Endothelial cell of umbilical vein (primary cell): Measurements from ENCODE around the gene LGALSL. TPM values are rescaled to one million over a fixed set of nuclear protein-coding genes. Genes with fewer than 3 reads are reported as not detected.

Source experiments
- BruUV-seq: library from RNA; stranded (reverse); fragments of 400-500 nt; replicated peaks from 2 replicates; lab custom pipeline; 2021; lab: Mats Ljungman, UMichigan
- CTCF ChIA-PET: fragments of 300-600, 350-600 bp; sonication (Branson Sonifier 250); formaldehyde crosslinking; loops from one replicate; lab custom pipeline; 2021; ENCODE audit warnings: antibody characterized with exemption, inconsistent platforms; lab: Charles Lee
- POLR2A ChIA-PET: fragments of 300-600, 350-600 bp; sonication (Branson Sonifier 250); formaldehyde crosslinking; loops from one replicate; lab custom pipeline; 2021; ENCODE audit warnings: antibody characterized with exemption, inconsistent platforms; lab: Charles Lee
- DNase-seq: peaks from one replicate; pipeline ENCODE4 v3.0.0-alpha.2; 2011; ENCODE audit warnings: low read depth, low spot score
- FAIRE-seq: peaks from 2 replicates; lab custom pipeline; 2011; peaks lifted over from hg19 to GRCh38; lab: Jason Lieb, UNC
- H2AFZ ChIP-seq: 2 replicates; pipeline ENCODE4 v1.6.0; 2012; ENCODE audit warnings: low read depth, low read length, control low read depth, inconsistent platforms
- H3K27ac ChIP-seq: 2 replicates; pipeline ENCODE4 v1.5.1; 2011; ENCODE audit warnings: low read depth, mild to moderate bottlenecking, control low read depth, low read length, moderate library complexity; ENCODE audit not compliant: insufficient read depth
- H3K27me3 ChIP-seq, 2 experiments: 2 replicates each; pipeline versions ENCODE4 v1.6.0 to v1.6.1; 2011; ENCODE audit warnings: low read length in 2 of 2, mixed read lengths in 1 of 2; ENCODE audit not compliant: control insufficient read depth in 2 of 2, insufficient read depth in 2 of 2
- H3K36me3 ChIP-seq, 2 experiments: 2 replicates in 1 of 2; 3 replicates in 1 of 2; pipeline ENCODE4 v1.5.1; 2011; ENCODE audit warnings: low read length in 2 of 2, mild to moderate bottlenecking in 1 of 2, moderate library complexity in 1 of 2; ENCODE audit not compliant: control insufficient read depth in 2 of 2, insufficient read depth in 2 of 2; ENCODE audit errors: extremely low read depth in 1 of 2
- H3K4me1 ChIP-seq: 3 replicates; pipeline ENCODE4 v1.5.1; 2011; ENCODE audit warnings: mild to moderate bottlenecking, low read length; ENCODE audit not compliant: control insufficient read depth, insufficient read depth; ENCODE audit errors: extremely low read depth
- H3K4me2 ChIP-seq: 2 replicates; pipeline ENCODE4 v1.6.1; 2011; ENCODE audit warnings: low read length, control low read depth, mixed read lengths; ENCODE audit not compliant: insufficient read depth
- H3K4me3 ChIP-seq, 3 experiments: fragments of 200-600 bp in 1 of 3; sonication (generic), shearing (Covaris generic) in 1 of 3; replicated peaks in 1 of 3; 2 replicates each; pipeline ENCODE4 v1.5.1; 2011 to 2016; ENCODE audit warnings: control low read depth in 3 of 3, low read length in 3 of 3, mild to moderate bottlenecking in 2 of 3, inconsistent platforms in 1 of 3, low read depth in 1 of 3, moderate library complexity in 1 of 3; ENCODE audit not compliant: insufficient read depth in 1 of 3
- H3K79me2 ChIP-seq: 2 replicates; pipeline ENCODE4 v1.6.0; 2012; ENCODE audit warnings: low read length, inconsistent platforms; ENCODE audit not compliant: control insufficient read depth, insufficient read depth
- H3K9ac ChIP-seq: replicated peaks from 2 replicates; pipeline ENCODE3; 2011; ENCODE audit warnings: low read length, control low read depth; ENCODE audit not compliant: insufficient read depth; ENCODE audit errors: extremely low read depth
- H3K9me1 ChIP-seq: replicated peaks from 3 replicates; pipeline ENCODE4 v1.6.0; 2011; ENCODE audit warnings: mild to moderate bottlenecking, low read length; ENCODE audit not compliant: control insufficient read depth, insufficient read depth; ENCODE audit errors: extremely low read depth
- H3K9me3 ChIP-seq: replicated peaks from 2 replicates; pipeline ENCODE4 v1.5.1; 2012; ENCODE audit warnings: low read length, inconsistent platforms; ENCODE audit not compliant: control insufficient read depth, insufficient read depth
- H4K20me1 ChIP-seq: replicated peaks from 2 replicates; pipeline ENCODE3; 2011; ENCODE audit warnings: mild to moderate bottlenecking, low read length; ENCODE audit not compliant: control insufficient read depth, insufficient read depth; ENCODE audit errors: extremely low read depth
- CTCF ChIP-seq, 2 donors: IDR thresholded peaks; 1 replicate in 1 of 2; 2 replicates in 1 of 2; pipeline ENCODE4 v1.5.1; 2011; ENCODE audit warnings: low read length in 2 of 2, mild to moderate bottlenecking in 2 of 2, moderate library complexity in 2 of 2, control low read depth in 1 of 2, inconsistent platforms in 1 of 2, low read depth in 1 of 2; ENCODE audit not compliant: insufficient read depth in 1 of 2; ENCODE audit errors: extremely low read depth in 1 of 2
- EZH2 ChIP-seq: IDR thresholded peaks from 2 replicates; pipeline ENCODE4 v1.6.1; 2012; ENCODE audit warnings: borderline replicate concordance, low read depth, mild to moderate bottlenecking, moderate library complexity, low read length, inconsistent platforms; ENCODE audit not compliant: severe bottlenecking
- FOS ChIP-seq: IDR thresholded peaks from 2 replicates; pipeline ENCODE4 v1.6.1; 2011; ENCODE audit warnings: mild to moderate bottlenecking, low read length, moderate library complexity, borderline replicate concordance; ENCODE audit not compliant: insufficient read depth
- GATA2 ChIP-seq: IDR thresholded peaks from 2 replicates; pipeline ENCODE4 v1.7.0; 2011; ENCODE audit warnings: low read depth, mild to moderate bottlenecking, moderate library complexity, mixed read lengths, low read length; ENCODE audit not compliant: insufficient read length, insufficient read depth
- JUN ChIP-seq: IDR thresholded peaks from 2 replicates; pipeline ENCODE4 v1.6.1; 2011; ENCODE audit warnings: borderline replicate concordance, low read depth; ENCODE audit not compliant: insufficient read length, insufficient read depth
- MAX ChIP-seq: IDR thresholded peaks from 2 replicates; pipeline ENCODE4 v1.6.1; 2011; ENCODE audit not compliant: insufficient read depth, insufficient read length
- MYC ChIP-seq: IDR thresholded peaks from one replicate; pipeline ENCODE4 v1.6.1; 2011; ENCODE audit warnings: mild to moderate bottlenecking, low read depth, low read length
- POLR2A ChIP-seq: IDR thresholded peaks from 2 replicates; pipeline ENCODE4 v1.6.1; 2012; ENCODE audit warnings: low read depth, mild to moderate bottlenecking, control low read depth, low read length
- POLR2AphosphoS5 ChIP-seq: IDR thresholded peaks from 2 replicates; pipeline ENCODE4 v1.6.1; 2012; ENCODE audit warnings: low read depth, mild to moderate bottlenecking, control low read depth, low read length, moderate library complexity; ENCODE audit not compliant: insufficient read depth
- dilution Hi-C: fragments of 300-500 bp; cut with MboI; formaldehyde crosslinking; loops from one replicate; pipeline ENCODE4 v1.15.0; 2019; ENCODE audit warnings: low sequenced_read_pairs; ENCODE audit not compliant: extremely low pct_ligation_motif_present
- intact Hi-C: fragments of 100-400 bp; cut with micrococcal nuclease; formaldehyde crosslinking; loops from one replicate; pipeline ENCODE4 v1.10.0; 2022
- polyA plus RNA-seq, 4 experiments: library from polyadenylated mRNA; depleted of rRNA in 3 of 4; stranded (reverse) in 3 of 4; unstranded in 1 of 4; fragments of >200 nt; gene quantifications; 2 replicates each; pipeline versions ENCODE4 v1.2.1 to v1.2.3, GENCODE V29; 2011 to 2012; ENCODE audit warnings: missing spikeins in 1 of 4
- total RNA-seq: library from RNA; stranded (reverse); gene quantifications from 2 replicates; pipeline ENCODE4 v1.2.3, GENCODE V29; 2021

LGALSL gene
- total and polyA plus RNA-seq, 2 donors (not counting 3 experiments of a cell fraction or from before 2014, with no cell fraction given) = 2.3 to 2.6 TPM

DNA sequence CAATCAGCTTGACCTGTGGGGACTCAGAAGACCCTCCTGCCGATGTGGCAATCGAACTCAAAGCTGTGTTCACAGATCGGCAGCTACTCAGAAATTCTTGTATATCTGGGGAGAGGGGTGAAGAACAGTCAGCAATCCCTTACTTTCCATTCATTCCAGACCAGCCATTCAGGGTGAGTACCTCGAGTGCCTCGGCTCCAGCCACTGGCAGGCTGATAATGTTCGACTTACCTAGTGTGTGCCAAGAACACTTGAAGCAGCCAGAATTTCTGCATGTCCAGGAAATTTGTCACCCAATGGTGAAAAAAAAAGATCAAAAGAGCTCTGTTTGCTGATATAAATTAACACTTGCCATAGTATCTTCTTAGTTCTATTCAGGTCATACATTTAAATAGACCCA, 2.3 kb downstream of the LGALSL start:
- Histone ChIP-seq H3K9me1 (no peaks in the 10 kb centered on the region), H2AFZ (no peak overlapping the region), H4K20me1 (no peaks in the 10 kb centered on the region), H3K79me2 (no peaks in the 10 kb centered on the region), H3K27me3 (no peaks in the 10 kb centered on the region), H3K4me3 (no peak overlapping the region), H3K4me2 (no peak overlapping the region), H3K9me3 (no peaks in the 10 kb centered on the region), H3K4me1 (peaks cover 8% of the 10 kb centered on the region), H3K36me3 (no peaks in the 10 kb centered on the region), H3K27ac (no peak overlapping the region), H3K9ac (no peak overlapping the region)
- CTCF ChIA-PET = interaction anchor here (0.6 to 2.8 kb wide), 7 partner anchors 11 to 126 kb away, joined by 3 to 16 read pairs (median 4); no protein-coding TSS in a partner anchor
- POLR2A ChIA-PET = no interaction called here
- FAIRE-seq (no peak), DNase-seq (no peak)
- TF ChIP-seq POLR2AphosphoS5 = no peak
- TF ChIP-seq FOS = no peak
- TF ChIP-seq EZH2 = no peak
- no peak for TF ChIP-seq POLR2A
- TF ChIP-seq MYC = no peak
- TF ChIP-seq CTCF (IDR thresholded peaks at IDR 0.05; ENCODE audit: extremely low read depth in 1 of 2, insufficient read depth in 1 of 2, low read depth in 1 of 2, low read length in 2 of 2) = no peak
- TF ChIP-seq MAX = no peak
- no peak for TF ChIP-seq GATA2
- no peak for TF ChIP-seq JUN
- dilution Hi-C loops = no loop called here
- BruUV-seq = no TSS peak
- intact Hi-C loops = no loop called here
